PC-3 (cell line): Measurements from ENCODE around the gene ASTN2. TPM values are rescaled to one million over a fixed set of nuclear protein-coding genes. Genes with fewer than 3 reads are reported as not detected.

Experiments used
- ATAC-seq: fragments of 200-7000 bp; cut with Tn5 transposase; 2 replicates; pipeline ENCODE4 v1.9.1; 2020; ENCODE audit warnings: mild to moderate bottlenecking, moderate library complexity
- BruUV-seq: library from RNA; stranded (reverse); fragments of 400-500 nt; replicated peaks from 2 replicates; lab custom pipeline; 2021; lab: Mats Ljungman, UMichigan
- CTCF ChIA-PET: fragments of 300-600 bp; sonication (Branson Sonifier 250); formaldehyde crosslinking; loops from one replicate; lab custom pipeline; 2022; ENCODE audit warnings: antibody characterized with exemption; lab: Charles Lee
- POLR2A ChIA-PET: fragments of 300-600 bp; sonication (Branson Sonifier 250); formaldehyde crosslinking; loops from one replicate; lab custom pipeline; 2022; ENCODE audit warnings: antibody characterized with exemption; ENCODE audit not compliant: unreplicated experiment; lab: Charles Lee
- DNase-seq: peaks from one replicate; pipeline ENCODE4 v3.0.0-alpha.2; 2015
- H2AFZ ChIP-seq: fragments of 300-600 bp; sonication (generic); 2 replicates; pipeline ENCODE4 v1.6.0; 2016; ENCODE audit warnings: antibody characterized with exemption, low read length
- H3F3A ChIP-seq: fragments of 300-600 bp; sonication (generic); one replicate; pipeline ENCODE4 v1.6.0; 2017; ENCODE audit warnings: antibody characterized with exemption, low read length, control low read depth, mild to moderate bottlenecking; ENCODE audit not compliant: unreplicated experiment
- H3K27ac ChIP-seq: fragments of 300-600 bp; sonication (generic); 2 replicates; pipeline ENCODE4 v1.5.1; 2016; ENCODE audit warnings: mild to moderate bottlenecking, low read length
- H3K27me3 ChIP-seq: fragments of 300-600 bp; sonication (generic); 2 replicates; pipeline ENCODE4 v1.6.1; 2016; ENCODE audit warnings: low read length, mixed read lengths
- H3K36me3 ChIP-seq: fragments of 300-600 bp; sonication (generic); 2 replicates; pipeline ENCODE4 v1.6.1; 2016; ENCODE audit warnings: low read depth, mixed run types, low read length, mixed read lengths
- H3K4me1 ChIP-seq: fragments of 300-600 bp; sonication (generic); 2 replicates; pipeline ENCODE4 v1.5.1; 2016; ENCODE audit warnings: low read length; ENCODE audit not compliant: insufficient read depth
- H3K4me2 ChIP-seq: fragments of 300-600 bp; sonication (generic); 2 replicates; pipeline ENCODE4 v1.6.0; 2016; ENCODE audit warnings: low read length
- H3K4me3 ChIP-seq: fragments of 300-600 bp; sonication (generic); 2 replicates; pipeline ENCODE4 v1.5.1; 2016; ENCODE audit warnings: mild to moderate bottlenecking, low read length, mixed read lengths
- H3K79me2 ChIP-seq: fragments of 300-600 bp; sonication (generic); 2 replicates; pipeline ENCODE4 v1.6.1; 2017; ENCODE audit warnings: low read length, mixed read lengths
- H3K9ac ChIP-seq: fragments of 300-600 bp; sonication (generic); 2 replicates; pipeline ENCODE4 v1.6.0; 2016; ENCODE audit warnings: mild to moderate bottlenecking, low read length
- H3K9me2 ChIP-seq: fragments of 300-600 bp; sonication (generic); replicated peaks from 2 replicates; pipeline ENCODE4 v1.6.1; 2016; ENCODE audit warnings: mixed run types, low read length, mixed read lengths
- H3K9me3 ChIP-seq: fragments of 300-600 bp; sonication (generic); 2 replicates; pipeline ENCODE4 v1.6.1; 2016; ENCODE audit warnings: low read length, mixed read lengths
- H4K20me1 ChIP-seq: fragments of 300-600 bp; sonication (generic); 2 replicates; pipeline ENCODE4 v1.6.1; 2016; ENCODE audit warnings: low read length, mixed read lengths
- CTCF ChIP-seq: fragments of 300-600 bp; sonication (generic); conservative IDR thresholded peaks from 2 replicates; pipeline ENCODE4 v1.5.1; 2017; ENCODE audit warnings: antibody characterized with exemption, low read depth, mild to moderate bottlenecking, low read length
- EZH2 ChIP-seq: fragments of 300-600 bp; sonication (generic); IDR thresholded peaks from one replicate; pipeline ENCODE4 v1.6.1; 2017; ENCODE audit warnings: antibody characterized with exemption, mild to moderate bottlenecking, low read length; ENCODE audit not compliant: unreplicated experiment
- EZH2phosphoT487 ChIP-seq: fragments of 300-600 bp; sonication (generic); IDR thresholded peaks from 2 replicates; pipeline ENCODE4 v1.6.1; 2018; ENCODE audit warnings: mild to moderate bottlenecking, antibody characterized with exemption, low read length, borderline replicate concordance
- intact Hi-C: fragments of 100-400 bp; cut with micrococcal nuclease; formaldehyde crosslinking; loops from 2 replicates; pipeline ENCODE4 v1.9.0; 2023
- total RNA-seq: library from RNA; depleted of rRNA; stranded (reverse); fragments of >200 nt; gene quantifications from 2 replicates; pipeline ENCODE4 v1.2.3, GENCODE V29; 2014

ASTN2 gene
- total RNA-seq, 1 experiment from 2014 or later = 3.5 TPM

DNA sequence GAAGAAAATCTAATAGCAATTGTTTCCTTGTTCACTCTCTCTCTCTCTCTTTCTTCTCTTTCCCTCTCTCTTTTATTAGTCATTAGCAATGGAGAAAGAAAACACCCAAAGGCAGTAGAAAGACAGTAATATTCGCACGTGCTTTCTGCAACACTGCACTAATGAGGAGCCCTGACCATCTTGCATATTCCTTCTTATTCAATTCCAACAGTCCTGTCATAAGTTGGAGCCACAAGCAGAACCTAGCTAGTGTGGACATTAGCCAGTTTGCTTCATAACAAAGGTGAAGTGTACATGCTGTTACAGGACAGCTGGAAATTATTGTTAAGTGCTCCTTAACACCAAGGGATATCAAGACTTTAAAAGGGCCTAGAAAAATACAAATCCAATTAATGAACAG is 664.3 kb downstream of the ASTN2 start:
- Histone ChIP-seq H3K79me2 (no peaks in the 10 kb centered on the region), H3K9ac (no peak overlapping the region), H2AFZ (no peak overlapping the region), H3K27me3 (no peaks in the 10 kb centered on the region), H3K36me3 (no peaks in the 10 kb centered on the region), H3K9me2 (no peaks in the 10 kb centered on the region), H3F3A (no peaks in the 10 kb centered on the region), H3K4me2 (no peak overlapping the region), H3K4me1 (no peaks in the 10 kb centered on the region), H4K20me1 (no peaks in the 10 kb centered on the region), H3K4me3 (no peak overlapping the region), H3K9me3 (no peaks in the 10 kb centered on the region), H3K27ac (no peak overlapping the region)
- POLR2A ChIA-PET = no interaction called here
- CTCF ChIA-PET = no interaction called here
- no peak for ATAC-seq
- intact Hi-C loops = no loop called here
- no TSS peak for BruUV-seq
- no peak for DNase-seq
- TF ChIP-seq EZH2 (no peak), CTCF (no peak), EZH2phosphoT487 (no peak)

DNA sequence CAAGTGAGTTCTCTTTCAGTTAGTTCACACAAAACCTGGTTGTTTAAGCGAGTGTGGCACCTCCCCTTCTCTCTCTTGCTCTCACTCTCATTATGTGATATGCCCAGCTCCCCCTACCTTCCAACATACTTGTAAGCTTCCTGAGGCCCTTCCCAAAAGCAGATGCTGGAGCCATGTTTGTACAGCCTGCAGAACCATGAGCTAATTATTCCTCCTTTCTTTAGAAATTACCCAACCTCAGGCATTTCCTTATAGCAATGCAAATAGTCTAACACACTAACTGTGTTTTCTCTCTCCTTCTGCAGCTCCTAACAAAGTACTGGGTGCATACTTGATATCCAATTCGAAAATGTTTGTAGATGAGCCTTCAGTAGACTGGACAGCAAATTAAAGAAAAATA is 665.1 kb downstream of the ASTN2 start:
- Histone ChIP-seq H3K9ac (no peak overlapping the region), H3F3A (no peaks in the 10 kb centered on the region), H3K4me1 (no peaks in the 10 kb centered on the region), H3K36me3 (no peaks in the 10 kb centered on the region), H4K20me1 (no peaks in the 10 kb centered on the region), H3K4me2 (no peak overlapping the region), H3K79me2 (no peaks in the 10 kb centered on the region), H3K9me2 (no peaks in the 10 kb centered on the region), H3K9me3 (no peaks in the 10 kb centered on the region), H3K4me3 (no peak overlapping the region), H3K27me3 (no peaks in the 10 kb centered on the region), H2AFZ (no peak overlapping the region), H3K27ac (no peak overlapping the region)
- no TSS peak for BruUV-seq
- DNase-seq = no peak
- no peak for TF ChIP-seq EZH2phosphoT487
- no peak for TF ChIP-seq CTCF
- no peak for TF ChIP-seq EZH2
- CTCF ChIA-PET = no interaction called here
- intact Hi-C loops = no loop called here
- ATAC-seq = no peak
- POLR2A ChIA-PET = no interaction called here

GRCh38 chr9:116749176-116749575 is 665.7 kb downstream of the ASTN2 start:
- H3K36me3 ChIP-seq = no peaks in the 10 kb centered on the region
- H3K4me2 ChIP-seq = no peak overlapping the region
- no peak overlapping the region for H3K9ac ChIP-seq
- no peak overlapping the region for H2AFZ ChIP-seq
- H3K4me1 ChIP-seq = no peaks in the 10 kb centered on the region
- BruUV-seq = no TSS peak
- ATAC-seq (no peak), DNase-seq (no peak)
- no peaks in the 10 kb centered on the region for H4K20me1 ChIP-seq
- no peak for TF ChIP-seq EZH2
- TF ChIP-seq CTCF = no peak
- no peak for TF ChIP-seq EZH2phosphoT487
- no peaks in the 10 kb centered on the region for H3K79me2 ChIP-seq
- CTCF ChIA-PET = no interaction called here
- no peaks in the 10 kb centered on the region for H3F3A ChIP-seq
- intact Hi-C loops = no loop called here
- no peaks in the 10 kb centered on the region for H3K9me3 ChIP-seq
- no peak overlapping the region for H3K27ac ChIP-seq
- no peaks in the 10 kb centered on the region for H3K27me3 ChIP-seq
- H3K4me3 ChIP-seq = no peak overlapping the region
- H3K9me2 ChIP-seq = no peaks in the 10 kb centered on the region
- POLR2A ChIA-PET = no interaction called here
